HG02840 (cell line): ENCODE data around the gene MAGI1.
"Not testable (repeated sequence)": the region's sequence is repeated elsewhere in the genome, so short reads cannot be mapped to it uniquely, and the experiment has no call there.

ENCODE experiments used
- ATAC-seq: cut with Tn5 transposase; IDR thresholded peaks from one replicate; pipeline ENCODE4 v1.9.1; 2021; ENCODE audit warnings: mild to moderate bottlenecking, moderate library complexity, moderate number of reproducible peaks; ENCODE audit not compliant: unreplicated experiment, low FRiP score

The MAGI1 gene

DNA sequence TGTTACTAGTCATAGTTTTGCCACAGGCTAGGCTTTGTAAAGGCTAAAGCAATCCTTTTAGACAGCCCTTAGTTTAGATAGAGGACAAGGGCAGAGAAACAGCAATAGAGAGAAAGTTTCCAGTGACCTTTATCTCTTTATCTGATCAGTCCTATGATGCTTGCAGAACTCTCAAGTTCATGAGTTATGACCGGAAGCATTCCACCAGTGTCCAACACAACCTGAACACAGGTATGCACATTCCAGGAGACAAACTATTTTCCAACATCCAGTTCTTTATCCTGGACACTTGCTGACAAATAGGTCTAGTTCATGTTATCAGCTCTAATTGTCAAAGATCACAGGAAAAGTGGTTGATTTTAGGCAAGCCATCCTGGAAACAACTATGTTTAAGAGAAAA is 422.2 kb downstream of the MAGI1 start:
- no peak for ATAC-seq

DNA sequence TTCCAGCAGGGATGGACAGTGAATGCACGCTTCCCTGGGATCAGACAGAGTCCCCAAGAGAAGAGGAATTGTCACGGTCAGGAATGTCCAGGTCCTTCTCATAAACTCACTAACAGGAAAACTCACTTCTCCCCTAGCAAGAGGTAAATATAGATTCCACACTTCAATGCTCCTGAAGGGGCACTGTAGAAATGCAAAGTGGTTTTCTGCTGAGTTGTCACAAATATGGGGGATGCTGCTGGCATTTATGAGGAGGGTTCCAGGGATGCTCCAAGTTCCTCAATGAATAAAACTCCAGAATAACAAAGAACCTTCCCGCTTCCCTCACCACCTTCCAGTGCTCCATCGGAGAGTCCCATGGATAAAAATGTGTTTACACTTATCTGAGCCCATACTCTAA is 423.4 kb downstream of the MAGI1 start:
- no peak for ATAC-seq

DNA sequence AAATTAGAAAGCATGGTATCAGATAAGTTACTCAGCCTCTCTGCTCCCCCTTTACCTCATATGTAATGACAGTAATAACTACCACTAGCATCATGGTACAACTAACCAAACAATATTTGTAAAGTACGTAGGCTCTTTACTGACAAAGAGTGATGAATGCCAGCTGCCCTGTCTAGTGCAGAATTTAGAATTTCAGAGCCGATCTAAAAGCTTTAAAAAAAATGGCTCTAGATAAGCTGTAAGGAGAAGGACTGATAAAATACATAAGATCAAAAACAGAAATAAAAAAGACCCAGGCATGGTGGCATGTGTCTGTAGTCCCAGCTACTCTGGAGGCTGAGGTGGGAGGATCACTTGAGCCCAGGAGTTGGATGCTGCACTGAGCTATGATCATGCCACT is 424.1 kb downstream of the MAGI1 start:
- ATAC-seq, result no peak

DNA sequence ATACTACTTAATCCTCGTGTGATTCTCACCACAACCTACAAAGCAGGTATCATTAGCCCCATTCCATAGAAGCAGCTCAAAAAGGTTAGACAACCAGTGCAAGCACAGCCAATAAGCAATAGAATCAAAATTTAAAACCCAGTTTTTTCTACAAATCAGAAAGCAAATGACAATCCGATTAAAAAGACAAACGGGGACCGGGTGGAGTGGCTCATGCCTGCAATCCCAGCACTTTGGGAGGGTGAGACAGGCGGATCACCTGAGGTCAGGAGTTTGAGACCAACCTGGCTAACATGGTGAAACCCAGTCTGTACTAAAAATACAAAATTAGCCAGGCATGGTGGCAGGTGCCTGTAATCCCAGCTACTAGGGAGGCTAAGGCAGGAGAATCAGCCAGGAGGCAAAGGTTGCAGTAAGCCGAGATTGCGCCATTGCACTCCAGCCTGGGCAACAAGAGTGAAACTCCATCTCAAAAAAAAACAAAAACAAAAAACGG is 430.7 kb downstream of the MAGI1 start:
- ATAC-seq, result not testable (repeated sequence)

DNA sequence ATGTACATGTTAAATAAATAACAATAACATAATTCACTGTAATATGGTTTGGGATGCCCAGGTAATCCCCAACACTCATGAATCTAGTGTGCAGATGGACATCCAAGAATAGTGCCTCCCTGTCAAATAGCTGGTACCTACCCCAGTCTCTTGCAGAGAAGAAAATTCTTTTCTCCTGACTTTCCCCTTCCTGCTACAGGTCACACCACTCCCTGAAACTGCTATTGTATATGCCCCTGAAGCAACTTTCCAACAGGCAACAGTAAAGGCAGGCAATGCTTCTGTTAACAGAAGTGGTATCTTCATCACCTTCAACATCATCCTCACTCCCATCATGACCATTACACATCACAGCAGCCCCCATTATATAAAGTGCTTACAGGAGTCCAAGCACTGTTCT is 431.6 kb downstream of the MAGI1 start:
- no peak for ATAC-seq

DNA sequence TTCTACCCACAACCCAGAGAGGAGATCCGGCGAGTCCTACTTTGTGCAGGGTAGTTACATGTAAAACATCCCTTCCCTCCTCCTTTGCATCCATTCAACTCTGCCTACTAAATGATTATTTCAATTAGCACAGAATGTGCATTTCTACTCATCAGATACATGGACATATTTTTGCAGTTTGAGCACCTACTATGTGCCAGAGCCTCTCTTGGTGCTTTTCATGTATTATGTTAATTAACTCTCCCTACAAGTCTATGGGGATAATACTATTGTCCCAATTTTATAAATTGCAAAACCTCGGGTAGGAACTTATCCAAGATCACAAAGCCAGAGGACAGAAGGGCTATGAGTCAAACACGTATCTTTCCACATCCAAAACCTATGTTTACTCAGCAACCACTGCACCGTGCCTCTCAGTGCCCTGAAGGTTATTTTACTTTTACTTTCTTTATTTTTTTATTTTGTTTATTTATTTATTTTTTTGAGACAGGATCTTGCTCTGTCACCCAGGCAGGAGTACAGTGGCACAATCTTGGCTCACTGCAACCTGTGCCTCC is 432.8 kb downstream of the MAGI1 start:
- ATAC-seq, result no peak

DNA sequence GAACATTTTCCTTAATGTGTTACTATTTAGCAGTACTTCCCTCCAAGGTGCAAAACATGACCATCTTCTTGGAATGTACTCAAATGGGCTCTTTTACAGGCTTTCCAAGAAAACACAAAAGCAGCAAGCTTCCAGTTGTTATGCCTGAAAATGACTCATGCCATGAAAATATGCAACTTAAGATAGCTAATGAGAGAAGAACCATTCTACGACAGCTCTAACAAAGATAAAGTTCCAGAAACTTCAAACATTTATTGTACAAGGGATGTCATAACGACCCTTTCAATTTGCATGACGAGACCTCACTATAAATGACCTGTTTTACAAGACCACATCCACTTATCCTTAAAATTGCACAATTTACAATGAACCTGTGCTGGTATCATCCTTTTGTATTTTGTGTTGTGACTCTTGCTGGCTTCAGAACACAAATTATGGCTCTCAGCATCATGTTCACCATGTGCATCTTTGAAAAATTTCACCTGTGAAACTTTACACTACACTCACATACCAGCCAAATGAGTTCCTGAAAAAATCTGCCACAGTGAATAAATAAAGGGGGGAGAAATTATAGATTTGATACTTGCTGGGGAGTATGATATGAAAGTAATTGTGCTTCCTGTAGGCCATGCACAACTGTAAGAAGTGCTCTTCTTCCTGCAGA is 433.7 kb downstream of the MAGI1 start:
- no peak for ATAC-seq

DNA sequence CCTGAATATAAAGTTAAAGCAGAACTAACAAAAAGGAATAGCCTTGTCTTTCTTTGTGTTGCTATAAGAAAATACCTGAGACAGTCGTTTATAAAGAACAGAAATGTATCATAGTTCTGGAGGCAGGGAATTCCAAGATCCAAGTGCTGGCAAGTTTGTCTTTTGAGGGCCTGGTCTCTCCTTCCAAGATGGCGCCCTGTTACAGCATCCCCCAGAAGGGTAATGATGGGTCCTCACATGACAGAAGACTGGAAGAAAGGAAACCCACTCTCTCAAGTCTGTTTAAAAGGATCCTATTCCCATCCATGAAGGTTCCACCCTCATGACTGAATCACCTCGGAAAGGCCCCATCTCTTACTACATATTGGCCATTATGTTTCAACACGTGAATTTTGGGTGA is 435.1 kb downstream of the MAGI1 start:
- no peak for ATAC-seq

DNA sequence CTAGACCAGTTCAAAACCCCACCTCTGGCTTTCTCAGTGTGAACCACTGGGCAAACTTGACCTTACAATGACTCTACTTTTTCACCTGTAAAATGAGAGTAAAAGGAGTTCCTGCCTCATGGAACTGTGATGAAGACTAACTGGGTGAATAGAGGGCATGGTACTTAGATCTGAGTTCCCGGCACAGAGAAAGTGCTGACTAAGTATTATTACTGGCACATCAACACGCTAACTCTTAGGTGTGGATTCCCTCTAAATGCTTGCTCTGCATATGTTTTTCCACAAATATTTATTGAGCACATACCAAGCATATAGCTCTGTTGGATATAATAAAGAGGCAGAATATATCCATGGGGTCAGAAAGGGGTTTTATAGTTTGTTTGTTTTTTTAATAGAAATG is 437.8 kb downstream of the MAGI1 start:
- no peak for ATAC-seq

DNA sequence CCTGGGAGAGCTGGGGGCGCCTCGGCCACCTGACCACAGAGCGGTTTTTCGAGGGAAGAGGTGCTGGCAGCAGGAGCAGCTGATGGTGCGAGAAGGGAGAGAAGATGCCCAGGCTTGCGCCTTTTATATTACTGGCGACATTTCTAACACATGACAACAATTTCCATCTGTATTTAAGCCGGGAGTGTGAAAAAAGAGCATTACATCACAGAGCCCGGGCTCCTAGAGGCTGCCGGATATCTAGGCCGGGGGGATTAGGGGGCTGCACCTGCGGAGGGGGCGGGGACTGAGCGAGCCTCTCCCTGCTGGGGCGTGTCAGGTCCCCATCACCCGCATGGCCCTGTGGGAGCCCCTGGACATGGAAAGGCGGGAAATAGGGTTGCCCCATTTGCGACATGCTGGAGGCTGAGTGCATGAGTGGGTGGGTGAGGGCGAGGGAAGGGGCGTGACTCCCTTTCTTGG is 440.7 kb downstream of the MAGI1 start:
- no peak for ATAC-seq

DNA sequence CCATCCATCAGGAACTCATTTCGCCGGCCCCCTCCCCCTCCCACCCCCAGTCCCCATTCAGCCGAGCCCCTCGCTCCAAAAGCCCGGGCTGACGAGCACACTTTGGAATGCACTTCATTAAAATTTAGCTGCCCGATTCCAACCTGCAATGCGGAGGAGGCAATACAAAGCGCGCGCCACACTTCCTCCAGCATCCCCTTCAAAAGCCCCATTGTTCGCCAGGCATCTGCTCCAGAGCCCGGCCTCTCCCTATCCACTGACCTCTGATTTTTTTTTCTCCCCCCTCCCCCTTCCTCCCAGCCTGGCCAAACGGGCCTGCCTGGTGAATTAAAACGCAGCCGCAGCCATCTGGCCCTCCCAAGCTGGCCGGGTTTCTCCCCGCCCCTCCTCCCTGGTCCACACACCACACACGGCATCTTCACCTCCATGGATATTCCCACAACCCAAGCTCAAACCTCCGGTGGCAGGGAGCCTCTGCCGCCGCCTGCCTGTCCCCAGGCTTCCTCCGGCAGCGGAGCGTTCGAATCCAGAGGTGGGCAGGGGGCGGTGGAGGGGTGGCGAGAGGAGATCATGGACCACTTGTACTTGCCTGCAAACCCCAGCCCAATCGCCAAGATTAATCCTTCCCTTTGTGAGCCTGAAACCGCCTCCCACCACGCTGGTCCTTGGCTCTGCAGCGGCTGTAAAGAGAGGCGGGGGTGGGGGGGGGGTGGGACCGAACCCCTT is 441.3 kb downstream of the MAGI1 start:
- ATAC-seq, result no peak

DNA sequence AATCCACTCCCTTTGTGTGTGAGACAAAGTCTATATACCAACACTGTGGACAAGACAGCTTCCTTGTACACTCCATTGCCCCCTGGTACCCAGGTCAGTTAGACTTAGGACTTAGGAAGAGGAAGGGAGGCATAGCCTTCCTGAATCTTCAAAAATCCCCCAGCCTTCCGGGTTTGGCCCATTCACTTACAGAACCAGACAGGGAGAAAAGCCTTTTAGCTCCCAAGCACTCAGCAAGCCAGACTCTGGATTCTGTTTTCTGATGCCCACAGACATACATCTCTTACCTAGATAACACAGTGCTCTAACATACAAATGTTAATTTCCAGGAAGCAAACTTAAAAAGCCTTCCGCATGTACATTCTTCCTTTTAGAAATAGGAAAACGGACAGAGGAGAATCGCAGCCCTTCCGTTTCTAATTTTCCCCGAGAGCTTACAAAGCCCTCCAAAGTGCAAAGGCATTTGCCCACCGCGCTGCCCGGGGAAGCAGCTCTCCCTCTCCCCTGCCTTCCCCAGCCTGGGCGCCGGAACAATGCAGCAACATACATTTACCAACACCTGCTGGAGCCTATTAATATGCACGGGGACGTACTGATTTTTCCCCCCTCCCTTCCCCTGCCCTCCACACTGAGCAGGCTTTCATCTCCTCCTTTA is 442.0 kb downstream of the MAGI1 start:
- no peak for ATAC-seq

DNA sequence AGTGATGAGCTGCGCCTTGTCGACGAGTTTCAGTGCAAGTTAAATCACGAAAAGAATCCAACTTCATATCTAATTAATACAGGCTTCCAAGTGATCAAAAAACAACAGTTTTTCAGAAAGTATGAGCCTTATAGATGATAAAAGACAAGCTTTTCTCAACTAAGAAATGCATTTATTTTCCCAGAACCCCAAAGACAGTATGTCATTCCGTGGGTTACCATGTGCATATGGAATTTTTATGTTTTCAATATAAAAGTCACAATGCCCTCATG is 442.8 kb downstream of the MAGI1 start:
- no peak for ATAC-seq

DNA sequence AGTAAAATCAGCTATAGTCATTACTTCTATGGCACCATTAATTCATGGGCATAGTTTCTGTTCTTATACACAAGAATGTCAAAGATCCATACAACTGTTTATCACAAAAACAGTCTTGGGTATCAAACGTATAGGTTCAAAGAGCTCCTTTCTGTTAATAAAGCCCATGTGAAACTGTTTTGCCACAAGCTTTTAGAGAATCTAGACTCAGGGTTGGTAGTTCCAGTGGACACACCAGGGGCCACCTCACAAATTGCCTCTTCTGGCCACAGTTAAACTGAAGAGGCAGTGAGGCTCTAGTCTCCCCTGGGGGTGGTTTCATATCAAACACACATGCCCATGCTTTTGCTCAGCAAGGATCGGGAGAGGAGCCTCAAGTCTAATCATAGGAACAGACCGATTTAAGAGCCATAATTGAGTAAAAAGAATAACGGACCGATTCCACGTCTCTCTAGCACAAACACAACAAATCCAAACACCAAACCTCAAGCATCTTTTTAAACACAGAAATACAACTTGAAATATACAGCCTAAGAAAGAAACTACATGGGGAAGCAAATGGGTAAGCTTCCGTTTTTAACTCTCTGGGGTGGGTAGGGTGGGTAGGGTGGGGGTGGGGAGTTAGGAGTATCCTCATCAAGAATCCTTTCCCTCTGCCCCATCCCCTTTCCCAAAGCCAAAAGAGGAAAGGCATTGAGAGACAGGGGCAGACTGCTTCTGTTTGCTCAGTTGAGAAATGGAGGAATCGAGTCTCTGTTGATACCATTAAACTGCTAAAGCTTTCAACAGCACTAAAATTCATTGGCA is 443.3 kb downstream of the MAGI1 start:
- ATAC-seq, result no peak

DNA sequence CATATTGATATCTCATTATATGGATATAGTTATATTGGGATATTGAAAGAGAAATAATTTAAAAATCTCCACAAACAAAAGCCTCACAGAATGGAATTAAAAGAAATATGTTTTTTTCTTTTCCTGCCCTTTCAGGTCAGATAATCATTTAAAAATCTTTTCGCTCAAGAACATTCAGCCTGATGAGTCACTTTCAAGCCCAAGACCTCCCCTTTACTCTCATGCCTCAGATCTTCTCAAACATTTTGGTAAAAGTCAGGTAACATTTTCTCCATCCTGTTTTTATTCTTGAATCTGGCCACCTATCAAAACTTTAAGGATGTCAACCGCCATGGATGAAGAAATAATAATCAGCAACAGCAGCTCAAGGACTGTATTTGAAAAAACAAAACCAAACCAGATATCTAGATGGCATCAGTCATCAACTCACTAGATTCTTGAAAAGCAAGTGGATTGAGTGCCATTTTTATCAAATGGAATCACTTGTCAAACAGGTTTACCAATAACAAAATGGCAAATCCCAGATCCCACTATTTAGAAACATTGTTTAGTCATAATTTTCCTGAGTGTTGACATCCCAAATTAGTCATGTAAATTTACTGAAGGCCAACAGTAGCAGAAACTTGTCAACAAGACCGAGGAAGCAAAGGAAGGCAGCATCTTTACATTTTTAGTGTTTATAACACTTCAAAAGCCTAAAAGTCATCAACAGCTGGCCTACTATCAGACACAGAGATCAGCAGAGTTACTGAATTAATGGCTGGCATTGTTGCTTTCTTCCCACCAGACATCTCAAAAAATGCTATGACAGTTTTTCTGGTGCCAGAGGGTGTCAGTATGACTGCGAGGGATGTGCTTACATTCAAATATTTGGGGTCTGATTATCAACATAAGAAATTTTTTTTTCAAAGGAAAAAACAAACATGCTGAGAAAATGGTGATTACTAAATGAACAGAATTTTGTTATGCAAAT is 444.7 kb downstream of the MAGI1 start:
- ATAC-seq, result no peak

DNA sequence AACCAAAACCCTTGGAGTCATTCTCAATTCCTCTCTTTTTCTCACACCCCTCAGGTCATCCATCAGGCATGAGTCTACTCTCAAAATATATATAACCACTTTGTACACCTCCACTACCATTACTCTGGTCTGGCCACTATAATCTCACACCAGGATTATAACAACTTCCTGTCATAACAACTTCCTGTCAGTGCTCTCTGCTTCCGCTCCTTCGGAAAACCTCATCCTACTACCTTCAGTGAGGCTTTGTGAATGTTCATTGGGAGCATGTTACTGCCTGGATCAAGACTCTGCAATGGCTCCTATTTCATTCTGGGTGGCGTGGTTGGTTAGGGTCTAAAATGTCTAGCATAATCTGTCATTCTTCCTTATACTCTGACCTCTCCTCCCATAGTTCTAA is 447.4 kb downstream of the MAGI1 start:
- ATAC-seq, result no peak

DNA sequence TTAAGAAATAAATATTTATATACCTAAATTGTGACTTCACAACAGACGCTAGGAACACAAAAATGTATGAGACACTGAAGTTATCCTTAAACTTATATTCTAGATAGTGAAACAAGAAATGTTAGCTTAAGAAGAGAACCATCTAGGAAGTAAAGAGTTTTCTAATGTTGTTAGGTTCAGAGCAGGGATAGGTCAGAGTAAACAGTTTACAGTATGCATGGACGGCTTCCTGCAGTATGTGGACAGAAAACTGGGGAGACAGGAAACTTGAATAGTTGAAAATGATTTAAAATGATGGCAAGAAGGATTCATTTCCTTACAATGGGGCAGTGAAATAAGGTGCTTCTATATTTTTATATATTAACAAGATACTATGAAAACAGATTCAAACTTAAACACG is 449.8 kb downstream of the MAGI1 start:
- no peak for ATAC-seq

DNA sequence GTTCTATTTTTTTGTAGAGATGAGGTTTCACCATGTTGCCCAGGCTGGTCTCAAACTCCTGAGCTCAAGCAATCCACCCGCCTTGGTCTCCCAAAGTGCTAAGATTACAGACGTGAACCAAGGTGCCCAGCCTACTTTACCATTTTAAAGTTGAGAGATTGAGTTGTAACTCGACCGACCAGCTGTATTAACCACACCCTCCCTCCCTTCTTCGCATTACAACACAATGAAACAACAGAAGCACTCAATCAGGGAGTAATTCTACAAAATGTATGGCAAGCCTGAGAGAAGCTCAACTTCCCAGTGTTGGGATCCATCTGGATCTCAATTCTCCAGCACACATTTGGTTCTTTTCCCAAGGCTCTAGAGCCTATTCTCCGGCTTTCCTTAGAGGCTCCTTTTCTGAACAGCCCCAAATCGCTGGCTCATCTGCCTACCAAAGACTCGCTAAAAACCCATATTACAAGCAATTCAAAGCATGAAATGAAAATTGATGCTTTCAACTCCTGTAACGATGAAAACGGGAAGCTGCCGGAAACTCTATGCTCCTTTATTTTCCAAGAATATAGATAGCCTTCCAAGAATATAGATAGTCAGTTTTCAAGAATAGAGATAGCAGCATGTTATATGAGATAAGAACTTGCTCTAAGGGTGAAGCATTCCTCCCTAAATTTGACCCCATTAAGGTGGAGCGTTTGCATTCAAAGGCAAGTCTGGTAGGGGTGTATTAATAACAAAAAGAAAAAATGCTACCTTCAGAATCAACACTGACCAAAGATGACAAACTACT is 450.9 kb downstream of the MAGI1 start:
- ATAC-seq, result no peak

DNA sequence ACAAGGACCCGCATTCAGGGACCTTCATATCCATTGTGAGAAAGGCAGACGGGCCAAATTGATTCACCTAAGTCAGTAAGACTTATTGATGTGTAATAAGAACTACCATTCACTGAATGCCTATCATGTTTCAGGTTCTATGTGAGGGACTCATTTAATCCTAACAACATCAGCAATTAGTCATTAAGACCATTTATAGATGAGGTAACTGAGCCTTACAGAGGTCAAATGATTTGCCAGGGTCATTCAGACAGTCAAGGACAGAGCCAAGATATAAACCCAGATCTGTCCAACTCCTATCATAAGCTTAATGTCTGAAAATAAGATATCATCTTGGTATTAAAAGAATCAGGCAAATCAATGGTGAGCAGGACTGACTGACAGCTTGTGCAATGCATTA is 453.8 kb downstream of the MAGI1 start:
- ATAC-seq, result no peak
